ENCODE data around the gene ARID3C. TPM values are rescaled to one million over a fixed set of nuclear protein-coding genes. Genes with fewer than 3 reads are reported as not detected.

The ARID3C gene
- polyA plus RNA-seq, 2 of the 4 experiments (the other 2 are of a cell fraction) = 0.09 to 0.12 TPM

GRCh38 chr9:34655394-34655793, 26.5 kb upstream of the ARID3C start:
- FAIRE-seq = no peak
- CTCF ChIA-PET = interaction anchor here (0.6 to 12.1 kb wide), 5 partner anchors 9 to 135 kb away, joined by 3 to 288 read pairs (median 3); partner anchors contain the start of genes CNTFR, GALT, IL11RA and SIGMAR1
- Histone ChIP-seq H3K9me3 (no peaks in the 10 kb centered on the region), H3K4me2 (no peak overlapping the region), H3K4me3 (no peak overlapping the region), H3K27ac (no peak overlapping the region), H3K4me1 (peaks cover 17% of the 10 kb centered on the region)
- TF ChIP-seq POLR2A (IDR thresholded peaks at IDR 0.05; ENCODE audit: low read length) = no peak
- TF ChIP-seq KDM1A (IDR thresholded peaks at IDR 0.05; ENCODE audit: low read depth) = no peak
- TF ChIP-seq KDM5A (IDR thresholded peaks at IDR 0.05) = no peak
- TF ChIP-seq POLR2AphosphoS2 (conservative IDR thresholded peaks at IDR 0.05; ENCODE audit: low read length) = no peak
- TF ChIP-seq USF2 (IDR thresholded peaks at IDR 0.05) = no peak
- TF ChIP-seq ATOH8 (CRISPR knock-in tag; IDR thresholded peaks at IDR 0.05; ENCODE audit: low read depth) = no peak
- no peak for ATAC-seq
- 91% methylated on average over 4 of the region's 5 CpGs for WGBS (ENCODE audit: missing lambda C conversion rate)
- POLR2A ChIA-PET = interaction anchor here (0.7 kb wide), 1 partner anchor 16 kb away, joined by 6 read pairs; no protein-coding TSS in a partner anchor
- DNase-seq (ENCODE audit: low read depth in 1 of 2, low spot score in 1 of 2) = no peak

GRCh38 chr9:34654323-34655051, 25.6 kb upstream of the ARID3C start:
- H3K4me1 ChIP-seq = peaks cover 17% of the 10 kb centered on the region
- ChIA-PET CTCF (interaction anchor here (1.0 to 22.6 kb wide), 3 partner anchors 7 to 17 kb away, joined by 3 to 288 read pairs (median 107); partner anchors contain the start of genes CCL27 and SIGMAR1), POLR2A (no interaction called here)
- no peak for FAIRE-seq
- H3K4me2 ChIP-seq = no peak overlapping the region
- TF ChIP-seq CEBPB (IDR thresholded peaks at IDR 0.05) (no peak), NPAS2 (CRISPR knock-in tag; IDR thresholded peaks at IDR 0.05; ENCODE audit: borderline replicate concordance) (no peak), CBX8 (IDR thresholded peaks at IDR 0.05) (no peak), RCOR1 (IDR thresholded peaks at IDR 0.05; ENCODE audit: low read depth, low read length) (no peak), CBX2 (IDR thresholded peaks at IDR 0.05; ENCODE audit: borderline replicate concordance, low read depth) (no peak), HEYL (CRISPR knock-in tag; IDR thresholded peaks at IDR 0.05) (no peak), EHF (CRISPR knock-in tag; IDR thresholded peaks at IDR 0.05) (no peak), REST (IDR thresholded peaks at IDR 0.05) (no peak), FOXS1 (CRISPR knock-in tag; IDR thresholded peaks at IDR 0.05) (no peak), MAFK (IDR thresholded peaks at IDR 0.05; ENCODE audit: partially characterized antibody) (no peak)
- H3K4me3 ChIP-seq = no peak overlapping the region
- 71% methylated on average over 9 of the region's 11 CpGs for WGBS (ENCODE audit: missing lambda C conversion rate)
- DNase-seq (ENCODE audit: low read depth in 1 of 2, low spot score in 1 of 2) = no peak
- no peak for ATAC-seq
- H3K27ac ChIP-seq = no peak overlapping the region
- H3K9me3 ChIP-seq = no peaks in the 10 kb centered on the region

All from A549 (cell line).